PFSK-1 (cell line): ENCODE results near the gene ADRM1.

ENCODE experiments used
- POLR2AphosphoS5 ChIP-seq: IDR thresholded peaks from 2 replicates; pipeline ENCODE4 v1.6.1; 2012; ENCODE audit warnings: low read depth, mild to moderate bottlenecking, control low read depth, low read length, moderate library complexity
- SIN3A ChIP-seq: IDR thresholded peaks from 2 replicates; pipeline ENCODE4 v1.6.1; 2012; ENCODE audit warnings: mild to moderate bottlenecking, low read length, moderate library complexity, borderline replicate concordance; ENCODE audit not compliant: insufficient read depth

DNA sequence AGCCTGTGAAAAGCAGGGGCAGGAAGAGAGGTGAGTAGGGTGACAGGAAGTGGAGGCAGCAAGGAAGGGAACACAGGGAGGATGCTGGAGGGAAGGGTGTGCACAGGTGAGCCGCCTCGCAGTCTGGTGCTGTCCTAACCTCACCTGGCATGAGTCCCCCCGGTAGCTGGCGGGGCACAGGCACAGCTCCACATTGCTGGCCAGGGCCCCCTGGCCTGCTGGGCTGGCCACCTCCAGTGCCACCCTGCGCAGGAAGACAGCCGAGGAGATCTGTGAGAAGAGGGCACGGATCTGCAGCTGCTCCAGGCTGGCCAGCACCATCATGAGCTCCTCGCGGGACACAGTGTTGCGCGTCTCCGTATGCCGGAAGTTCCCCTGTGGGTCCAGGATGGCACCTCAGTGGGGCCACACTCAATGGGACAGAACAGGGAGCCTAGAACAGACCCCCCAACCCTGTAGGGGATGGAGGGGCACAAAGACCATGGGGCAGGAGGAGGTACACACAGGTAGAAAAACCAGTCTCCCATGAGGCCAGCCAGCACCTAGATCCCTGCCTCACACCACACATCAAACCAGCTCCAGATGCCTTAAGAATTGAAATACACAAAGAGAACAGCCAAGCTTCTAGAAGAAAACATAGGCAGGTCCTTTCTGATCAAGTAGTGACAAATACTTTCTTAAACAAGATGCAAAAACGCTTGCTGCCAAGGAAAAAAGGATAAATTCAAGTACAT, 22.5 kb downstream of the ADRM1 start:
- TF ChIP-seq SIN3A (no peak), POLR2AphosphoS5 (no peak)
